GM18868 (cell line): ENCODE data around the gene TMEM164.
"Not testable (repeated sequence)": the region's sequence is repeated elsewhere in the genome, so short reads cannot be mapped to it uniquely, and the experiment has no call there.

ENCODE experiments used
- ATAC-seq: cut with Tn5 transposase; IDR thresholded peaks from one replicate; pipeline ENCODE4 v1.9.1; 2021; ENCODE audit warnings: mild to moderate bottlenecking, moderate library complexity; ENCODE audit not compliant: unreplicated experiment

Gene TMEM164

GRCh38 chrX:110002300-110003166 is at the start of gene TMEM164:
Gene TMEM164, plus strand, starts transcription at chrX:110003114. Its CDS starts 661 bp downstream, at chrX:110003775.
- peak; percentile 76 for ATAC-seq

- ATAC-seq: no peak
Measured at GRCh38 chrX:109954333-109954732, 48.6 kb upstream of the TMEM164 start.

GRCh38 chrX:109954955-109955354 is 48.0 kb upstream of the TMEM164 start:
- ATAC-seq: no peak

GRCh38 chrX:109958266-109958665 is 44.6 kb upstream of the TMEM164 start:
- no peak for ATAC-seq

GRCh38 chrX:109959356-109959871 is 43.5 kb upstream of the TMEM164 start:
- peak; percentile 60 for ATAC-seq

- ATAC-seq: no peak
Measured at GRCh38 chrX:109964390-109964789, 38.5 kb upstream of the TMEM164 start.

- ATAC-seq: no peak
Measured at GRCh38 chrX:109966246-109966645, 36.7 kb upstream of the TMEM164 start.

GRCh38 chrX:109967156-109967555 is 35.8 kb upstream of the TMEM164 start:
- ATAC-seq: no peak

- not testable (repeated sequence) for ATAC-seq
Measured at GRCh38 chrX:109970841-109971240, 32.1 kb upstream of the TMEM164 start.

- ATAC-seq: no peak
Measured at GRCh38 chrX:109974906-109975655, 27.8 kb upstream of the TMEM164 start.

GRCh38 chrX:109985210-109985609 is 17.7 kb upstream of the TMEM164 start:
- ATAC-seq: not testable (repeated sequence)

- ATAC-seq: no peak
Measured at GRCh38 chrX:109987884-109988283, 15.0 kb upstream of the TMEM164 start.

- ATAC-seq: peak; percentile 43
Measured at GRCh38 chrX:109990582-109991276, 12.2 kb upstream of the TMEM164 start.

GRCh38 chrX:109992203-109992602 is 10.7 kb upstream of the TMEM164 start:
- no peak for ATAC-seq

GRCh38 chrX:109995155-109995554 is 7.8 kb upstream of the TMEM164 start:
- no peak for ATAC-seq

- ATAC-seq: no peak
Measured at GRCh38 chrX:109997786-109998452, 5.0 kb upstream of the TMEM164 start.

- no peak for ATAC-seq
Measured at GRCh38 chrX:110000000-110000399, 2.9 kb upstream of the TMEM164 start.

GRCh38 chrX:110000847-110001713 is 1.8 kb upstream of the TMEM164 start:
- ATAC-seq: no peak

GRCh38 chrX:110001740-110002299 is 1.1 kb upstream of the TMEM164 start:
- no peak for ATAC-seq
